Erythroblast (primary cell): Measurements from ENCODE around the gene SUPT3H.

Experiments used
- DNase-seq, 2 experiments: peaks; one replicate each; lab custom pipeline; 2025; lab: John Stamatoyannopoulos, UW
- GATA1 ChIP-seq: IDR thresholded peaks from 2 replicates; pipeline ENCODE4 v1.6.1; 2011; ENCODE audit warnings: low read depth, mild to moderate bottlenecking, control low read depth, low read length, moderate library complexity
- POLR2A ChIP-seq: IDR thresholded peaks from 2 replicates; pipeline ENCODE4 v1.6.1; 2011; ENCODE audit warnings: mild to moderate bottlenecking, low read length

SUPT3H gene

DNA sequence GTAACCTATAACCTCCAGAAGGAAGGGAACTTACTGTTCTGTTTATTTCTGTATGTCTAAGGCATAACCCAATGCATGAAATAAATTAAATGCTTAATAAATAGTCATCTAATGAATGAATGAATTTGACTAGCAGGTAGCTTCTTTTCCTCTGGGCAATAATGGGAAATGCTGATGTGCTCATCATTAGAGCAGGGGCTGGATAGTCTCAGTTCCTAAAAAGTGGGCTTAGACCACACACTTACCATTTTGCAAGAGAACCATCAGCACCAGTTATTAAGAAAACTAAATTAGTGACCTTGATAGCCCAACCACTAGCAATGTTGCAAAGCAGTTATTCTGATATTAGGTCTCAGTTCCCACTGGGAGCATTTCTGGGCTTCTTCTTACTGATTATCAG, 540.5 kb downstream of the SUPT3H start:
- no peak for TF ChIP-seq GATA1
- no peak for TF ChIP-seq POLR2A
- DNase-seq = no peak

DNA sequence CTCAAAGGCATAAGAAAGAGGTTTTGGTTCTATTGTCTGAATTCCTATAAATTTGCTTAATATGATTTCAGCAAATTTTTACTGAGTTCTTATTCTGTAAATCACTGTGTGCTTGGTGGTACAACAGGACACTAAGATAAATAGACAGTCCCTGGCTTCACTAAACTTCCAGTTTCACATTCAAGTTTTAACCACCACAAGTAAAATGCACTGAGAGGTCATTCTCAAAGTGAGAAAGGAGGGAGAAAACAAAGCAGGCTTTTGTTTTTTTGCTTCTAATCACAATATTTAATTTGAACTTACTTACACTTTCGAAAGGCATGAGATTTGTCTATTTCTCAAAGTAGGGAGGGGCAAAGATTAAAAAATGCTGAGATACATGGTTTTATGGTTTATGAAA, 544.5 kb downstream of the SUPT3H start:
- no peak for DNase-seq
- no peak for TF ChIP-seq POLR2A
- TF ChIP-seq GATA1 = no peak

DNA sequence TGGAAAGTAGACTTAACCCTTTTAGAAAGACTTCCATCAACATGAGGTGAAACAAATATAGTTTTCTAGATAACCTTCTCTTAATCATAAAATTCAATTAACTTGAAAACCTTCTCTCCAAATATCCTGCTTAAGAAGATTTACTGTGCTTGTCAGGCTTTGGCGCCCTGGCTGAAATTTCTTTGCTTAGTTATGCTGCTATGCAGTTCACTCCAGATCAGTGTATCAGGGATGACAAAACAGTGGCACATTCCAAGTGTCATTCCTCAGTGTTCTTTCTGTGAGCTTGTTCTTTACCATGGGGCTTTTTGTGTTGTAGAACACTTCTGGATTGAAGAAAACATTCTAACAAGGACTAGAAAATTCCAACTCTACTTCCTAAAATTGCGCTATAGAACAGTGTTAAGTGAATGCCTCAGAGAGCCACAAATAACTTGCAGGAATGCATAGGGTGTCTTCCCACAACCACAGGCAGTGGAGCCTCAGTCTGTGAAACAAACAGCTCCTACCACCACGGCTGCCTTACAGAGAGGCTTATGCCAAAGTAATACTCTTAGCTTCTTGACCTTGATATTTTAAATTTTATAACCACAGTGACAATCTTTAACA, 546.6 kb downstream of the SUPT3H start:
- no peak for TF ChIP-seq GATA1
- TF ChIP-seq POLR2A = no peak
- no peak for DNase-seq

DNA sequence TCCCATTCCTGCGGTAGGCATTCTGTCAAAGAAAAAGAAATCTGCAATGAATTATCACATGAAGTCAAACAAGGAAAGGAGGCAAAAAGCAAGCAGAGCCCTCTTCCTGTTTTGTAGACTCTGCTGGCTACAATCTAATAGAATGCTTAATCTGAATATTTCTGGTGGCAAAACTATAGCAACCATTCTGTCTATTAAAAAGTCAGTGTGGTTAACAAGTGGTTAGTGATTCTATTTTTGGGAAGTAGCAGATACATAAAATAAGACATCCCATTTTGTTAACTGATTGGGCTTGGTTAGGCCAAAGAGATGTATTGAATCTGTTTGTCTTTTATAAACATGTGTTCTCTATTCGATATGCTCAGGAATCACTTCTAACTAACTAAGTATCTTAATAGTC, 547.9 kb downstream of the SUPT3H start:
- TF ChIP-seq GATA1 (no peak), POLR2A (no peak)
- DNase-seq = no peak

DNA sequence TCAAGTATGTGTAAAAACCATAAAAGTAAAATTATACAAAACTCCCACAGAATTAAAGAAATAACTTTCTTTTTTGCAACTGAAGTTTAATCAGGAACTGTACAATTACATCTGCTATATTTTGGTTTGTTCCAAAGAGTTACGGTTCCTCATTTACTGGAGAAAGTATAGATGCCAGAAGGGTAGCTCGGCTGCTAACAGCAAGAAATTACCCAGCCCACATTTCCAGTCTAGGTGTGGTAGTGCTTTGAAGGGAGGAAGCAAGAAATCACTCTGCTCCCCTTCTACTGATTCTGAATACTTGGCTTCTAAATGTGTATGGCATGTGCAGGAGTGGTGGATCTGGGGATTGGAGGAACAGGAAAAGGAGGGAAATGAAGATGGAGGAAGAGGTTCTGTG, 549.0 kb downstream of the SUPT3H start:
- no peak for TF ChIP-seq POLR2A
- no peak for DNase-seq

DNA sequence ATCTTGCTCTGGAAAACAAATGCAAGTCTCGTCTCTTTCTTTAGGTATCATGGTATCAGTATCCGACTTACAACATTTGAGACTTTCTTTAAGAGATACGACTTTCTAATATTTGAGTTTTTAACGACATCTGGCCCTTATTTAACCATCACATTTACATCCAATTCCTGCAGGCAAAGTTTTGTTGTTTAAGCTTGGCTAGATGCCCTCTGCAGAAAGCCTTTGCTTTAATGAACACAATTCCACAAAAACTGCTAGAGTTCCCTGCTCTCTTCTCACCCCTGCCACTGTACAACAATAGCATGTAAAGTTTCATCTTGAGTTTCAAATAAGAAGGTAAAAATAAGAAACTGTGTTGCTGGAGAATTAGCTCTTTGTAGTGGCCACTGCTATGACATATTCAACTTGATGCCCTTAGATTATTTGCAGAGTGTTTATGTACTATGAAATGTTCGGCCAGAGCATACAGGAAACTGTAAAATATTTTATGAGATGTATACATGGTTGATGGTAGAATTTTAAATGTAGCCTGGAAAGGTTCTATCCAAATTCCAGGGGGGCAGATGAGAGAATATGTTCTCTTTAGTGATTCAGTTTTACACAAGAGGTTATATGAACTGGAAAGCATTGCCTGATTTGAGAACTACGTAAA, 551.6 kb downstream of the SUPT3H start:
- DNase-seq = no peak

DNA sequence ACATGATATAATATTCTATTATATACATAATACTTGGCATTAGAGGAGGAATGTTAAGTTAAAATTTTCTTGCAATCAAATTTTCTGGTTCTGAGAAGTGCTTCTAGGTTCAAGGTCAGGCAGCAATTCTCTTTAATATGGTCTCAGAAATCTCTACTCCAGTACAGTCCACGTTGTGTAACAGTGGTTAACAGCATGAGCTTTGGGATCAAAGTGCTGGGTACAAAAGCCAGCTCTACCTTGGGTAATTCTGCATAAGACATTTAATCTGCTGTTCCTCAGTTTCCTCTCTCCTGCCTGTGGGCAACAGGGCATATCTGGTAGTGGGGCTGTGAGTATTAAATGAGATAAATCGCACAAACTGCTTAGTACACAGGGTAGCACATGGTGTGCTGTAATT, 552.5 kb downstream of the SUPT3H start:
- TF ChIP-seq GATA1 (no peak), POLR2A (no peak)
- DNase-seq = no peak

More for the DNA sequence above, 551.6 kb downstream of the SUPT3H start:
- no peak for TF ChIP-seq GATA1
- no peak for TF ChIP-seq POLR2A

DNA sequence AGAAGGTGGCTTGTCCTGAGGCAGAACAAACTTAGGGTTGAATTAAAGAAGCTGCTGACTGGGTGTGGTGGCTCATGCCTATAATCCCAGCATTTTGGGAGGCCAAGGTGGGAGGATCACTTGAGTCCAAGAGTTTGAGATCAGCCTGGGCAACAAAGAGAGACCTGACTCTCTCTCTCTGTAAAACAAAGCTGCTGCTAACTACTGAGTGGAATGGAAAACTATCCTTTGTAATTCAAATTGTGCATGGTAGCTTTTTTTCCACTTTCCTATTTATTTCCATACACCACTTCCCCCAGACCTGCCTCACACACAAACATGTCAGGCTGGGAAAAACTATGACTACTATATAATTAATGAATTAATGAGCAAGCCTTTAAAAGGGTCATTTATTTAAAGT, 553.2 kb downstream of the SUPT3H start:
- TF ChIP-seq GATA1 (no peak), POLR2A (no peak)
- DNase-seq = no peak

DNA sequence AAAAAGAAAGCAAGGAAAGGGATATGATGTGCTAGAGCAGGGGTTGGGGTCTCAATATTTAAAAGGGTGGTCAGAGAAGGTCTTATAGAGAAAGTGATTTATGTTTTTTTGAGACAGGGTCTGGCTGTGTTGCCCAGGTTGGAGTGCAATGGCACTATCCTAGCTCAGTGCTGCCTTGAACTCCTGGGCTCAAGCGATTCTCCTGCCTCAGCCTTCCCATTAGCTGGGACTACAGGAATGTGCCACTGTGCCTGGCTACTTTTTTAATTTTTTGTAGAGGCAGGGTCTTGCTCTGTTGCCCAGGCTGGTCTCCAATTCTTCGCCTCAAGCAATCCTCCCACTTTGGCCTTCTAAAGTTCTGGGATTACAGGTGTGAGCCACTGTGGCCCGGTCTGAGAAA, 557.0 kb downstream of the SUPT3H start:
- DNase-seq = no peak
- TF ChIP-seq GATA1 = no peak
- TF ChIP-seq POLR2A = no peak

DNA sequence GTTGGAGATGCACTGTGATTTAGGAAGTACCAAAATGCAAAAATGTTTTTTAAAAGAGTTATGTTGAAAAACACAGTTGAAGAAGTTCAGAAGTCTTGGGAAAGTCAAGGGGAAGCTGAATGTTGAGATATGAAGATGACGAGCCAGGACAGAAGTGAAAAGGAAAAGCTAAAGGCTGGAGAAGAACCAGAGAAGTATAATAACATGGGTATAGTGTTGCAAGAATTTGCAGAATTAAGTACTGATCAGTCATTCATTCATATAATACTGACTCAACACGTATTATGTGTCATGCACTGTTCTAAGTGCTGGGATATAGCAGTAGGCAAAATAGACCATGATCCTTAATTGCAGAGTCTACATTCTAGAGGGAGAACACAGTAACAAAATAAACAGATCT, 557.4 kb downstream of the SUPT3H start:
- TF ChIP-seq GATA1 (no peak), POLR2A (no peak)
- no peak for DNase-seq

DNA sequence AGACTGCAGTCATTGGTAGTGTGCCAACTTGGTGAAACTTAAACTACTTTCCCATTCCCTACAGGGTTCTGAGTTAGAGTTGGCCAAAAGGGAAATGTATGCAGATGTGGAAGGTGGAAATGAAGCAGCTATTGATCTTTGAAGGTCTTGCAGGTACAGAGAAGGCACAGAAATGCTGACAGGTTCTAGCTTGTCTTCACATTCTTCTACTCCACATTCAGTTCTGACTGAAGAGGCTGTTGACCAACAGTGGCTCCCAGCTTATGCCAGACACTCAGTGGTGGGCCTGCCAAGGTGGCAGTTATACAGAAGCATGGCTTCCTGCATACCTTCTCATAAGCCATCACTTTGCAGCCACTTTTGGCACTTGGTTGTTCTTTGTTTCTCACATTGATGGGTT, 566.3 kb downstream of the SUPT3H start:
- DNase-seq = no peak
- TF ChIP-seq POLR2A = no peak
- TF ChIP-seq GATA1 = no peak

DNA sequence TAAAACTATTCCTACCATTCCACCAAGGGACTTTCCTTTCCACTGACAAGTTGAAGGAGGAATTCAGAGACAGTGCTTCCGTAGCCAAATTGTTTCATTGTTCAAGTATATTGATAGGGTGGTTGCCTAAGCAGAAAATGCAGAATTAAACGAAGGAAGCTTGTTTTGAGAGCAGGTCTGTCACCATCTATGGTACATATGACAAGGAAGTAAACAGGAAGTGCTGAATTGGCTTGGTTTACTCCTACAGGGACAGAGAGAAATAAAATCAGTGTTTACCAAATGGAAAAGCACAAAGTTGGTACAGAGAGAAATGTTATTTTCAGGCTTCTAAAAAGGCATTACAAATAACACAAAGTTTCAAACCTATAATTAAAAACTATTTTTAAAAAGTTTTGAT, 568.5 kb downstream of the SUPT3H start:
- no peak for DNase-seq
- no peak for TF ChIP-seq POLR2A
- TF ChIP-seq GATA1 = no peak

DNA sequence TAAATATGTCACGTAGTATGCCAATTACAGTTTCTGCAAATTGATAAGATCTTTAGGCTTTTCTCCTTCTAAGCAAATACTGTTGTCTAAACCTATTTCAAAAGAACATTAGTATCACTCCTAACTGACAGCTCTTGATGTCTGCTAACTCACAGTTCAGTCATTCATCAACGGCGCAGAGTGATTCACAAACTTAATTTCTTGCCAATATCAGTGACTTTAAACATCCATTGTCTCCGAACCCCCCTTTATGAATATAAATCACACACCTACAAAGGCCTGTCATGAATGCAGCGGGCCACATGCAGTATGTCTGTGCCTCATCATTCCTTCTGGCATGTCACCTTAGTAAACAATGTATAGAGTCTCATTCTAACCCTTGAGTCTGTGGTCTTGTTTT, 569.6 kb downstream of the SUPT3H start:
- DNase-seq = no peak
- TF ChIP-seq POLR2A (no peak), GATA1 (no peak)

DNA sequence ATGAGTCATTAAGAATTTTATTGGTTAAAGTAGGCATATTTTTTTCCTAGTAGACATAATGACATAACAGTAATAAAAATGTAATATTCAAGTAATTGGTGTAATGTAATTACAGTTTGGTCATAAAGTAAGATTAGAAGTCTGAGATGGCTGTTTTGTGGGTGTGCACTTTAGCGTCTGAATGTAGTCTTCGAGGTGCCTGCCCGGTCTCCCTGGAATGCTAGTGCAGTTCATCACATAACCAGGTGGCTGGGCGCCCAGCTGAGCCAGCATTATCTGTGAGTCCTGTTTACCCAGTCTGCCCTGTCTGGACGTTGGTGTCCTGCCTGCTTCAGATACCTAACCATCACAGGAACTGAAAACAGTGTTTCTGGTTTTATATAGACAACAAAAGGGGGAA, 571.1 kb downstream of the SUPT3H start:
- TF ChIP-seq POLR2A = no peak
- TF ChIP-seq GATA1 = no peak
- DNase-seq = no peak

DNA sequence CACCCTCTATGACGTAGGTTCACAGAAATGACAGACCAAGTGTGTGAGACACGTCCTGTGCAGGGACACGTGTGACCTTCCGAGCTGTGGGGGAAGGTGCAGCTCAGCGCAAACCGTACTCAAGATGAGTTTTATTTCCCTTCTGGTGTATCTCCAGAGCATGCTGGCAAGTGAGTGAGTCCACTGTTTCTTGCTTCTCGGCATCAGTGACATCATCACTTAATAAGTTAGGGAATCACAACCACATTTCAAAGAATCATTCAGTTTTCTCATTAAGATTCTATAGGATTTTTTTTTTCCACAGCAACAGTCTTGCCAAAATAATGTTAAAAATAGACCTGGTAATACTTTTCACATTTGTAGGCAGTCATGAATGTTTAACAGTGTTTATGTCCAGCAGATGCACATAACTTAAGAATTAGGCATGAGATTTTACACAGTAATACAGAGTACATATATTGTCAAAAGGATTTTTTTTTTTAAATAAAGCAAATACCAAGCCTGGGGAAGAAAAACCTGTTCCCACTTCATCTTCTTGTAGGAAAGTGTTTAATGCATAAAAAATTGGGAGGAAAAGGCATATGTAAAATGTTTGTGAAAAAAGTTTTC, 572.4 kb downstream of the SUPT3H start:
- TF ChIP-seq GATA1 = no peak
- TF ChIP-seq POLR2A = no peak
- DNase-seq = no peak
